Adrenal gland (tissue), 12 donors: ENCODE data around the gene IFI30. TPM values are rescaled to one million over a fixed set of nuclear protein-coding genes. Genes with fewer than 3 reads are reported as not detected.

Experiments used
- DNase-seq, 7 donors: peaks; one replicate each; pipeline ENCODE4 v3.0.0-alpha.2; 2019 to 2020
- H3K27ac ChIP-seq, 5 donors: fragments of 200-600 bp; sonication (generic) in 4 of 5; 1 replicate in 3 of 5; 2 replicates in 2 of 5; pipeline versions ENCODE4 v1.5.1 to v1.8.0; 2016 to 2020; ENCODE audit warnings: mild to moderate bottlenecking in 1 of 5
- H3K27me3 ChIP-seq: fragments of 200-600 bp; 2 replicates; pipeline ENCODE4 v1.8.0; 2021
- H3K36me3 ChIP-seq, 2 donors: fragments of 200-600 bp; replicated peaks in 1 of 2; 1 replicate in 1 of 2; 2 replicates in 1 of 2; pipeline versions ENCODE4 v1.5.1 to v1.8.0; 2018 to 2022
- H3K4me1 ChIP-seq, 2 donors: fragments of 200-600 bp; replicated peaks in 1 of 2; 1 replicate in 1 of 2; 2 replicates in 1 of 2; pipeline versions ENCODE4 v1.5.1 to v1.8.0; 2018 to 2021
- H3K4me3 ChIP-seq, 4 donors: fragments of 200-600 bp; sonication (generic) in 3 of 4; one replicate each; pipeline ENCODE4 v1.5.1; 2016 to 2018
- H3K9me3 ChIP-seq, 3 donors: fragments of 200-600 bp; sonication (generic) in 1 of 3; replicated peaks in 1 of 3; 1 replicate in 2 of 3; 2 replicates in 1 of 3; pipeline versions ENCODE4 v1.5.1 to v1.8.0; 2016 to 2021
- POLR2A ChIP-seq, 2 donors: fragments of 450-650 bp; IDR thresholded peaks; one replicate each; pipeline ENCODE4 v1.6.1; 2017; ENCODE audit warnings: antibody characterized with exemption in 2 of 2, mild to moderate bottlenecking in 2 of 2, moderate library complexity in 1 of 2
- WGBS, 4 donors: extraction: QIAGEN DNeasy Blood & Tissue Kit in 2 of 4; methylation state at CpG; one replicate each; pipeline versions ENCODE4 v1.1.5 to v1.1.7; 2013 to 2017; 5-methylcytosine and 5-hydroxymethylcytosine counted together
- intact Hi-C, 2 donors: fragments of 100-400 bp; cut with DNase I; formaldehyde crosslinking; loops; one replicate each; pipeline versions ENCODE4 v1.14.1 to v1.15.0; 2022 to 2023
- polyA plus RNA-seq, 3 donors: library from polyadenylated mRNA; stranded (reverse); fragments of 200-250 nt in 2 of 3; fragments of 350-450 nt in 1 of 3; fragmentation: Illumina TruSeq in 1 of 3; extraction: RNeasy Lipid Tissue Mini Kit (QIAGEN cat#74804) in 1 of 3; gene quantifications; one replicate each; pipeline ENCODE4 v1.2.3, GENCODE V29; 2013 to 2014
- total RNA-seq, 9 donors: library from RNA; depleted of rRNA in 4 of 9; stranded (reverse); fragments of >200 nt in 4 of 9; fragments of 120-200 nt in 1 of 9; fragmentation: NEBNext Ultra II Directional in 1 of 9; extraction: Animal tissue kit (Norgen Biotek cat#: 25700) in 1 of 9; gene quantifications; one replicate each; pipeline versions ENCODE4 v1.1.0 to v1.2.4, GENCODE V29; 2013 to 2023
- TF ChIP-seq, protein P1 (sequence below), 6 experiments: fragments of 450-650 bp in 4 of 6; fragments of 200-600 bp in 2 of 6; sonication (generic) in 1 of 6; IDR thresholded peaks; 1 replicate in 5 of 6; 2 replicates in 1 of 6; pipeline versions ENCODE4 v1.5.1 to v1.8.0; 2016 to 2021; ENCODE audit warnings: antibody characterized with exemption in 6 of 6, mild to moderate bottlenecking in 2 of 6, moderate library complexity in 1 of 6
- donor health status: healthy with polysubstance abuse.
- donor health status: Bipolar disorder and iron deficiency.
- donor health status: DM: yes; HTN: yes; CAD: no.
- donor health status: DM: no; HTN: no; CAD: no.
- donor health status: DM: no; HTN: no; CAD: no.
- donor health status: DM: yes; HTN: yes; CAD: no.

Gene IFI30
- total and polyA plus RNA-seq, 12 donors = 99.2 to 372 (median 164) TPM

DNA sequence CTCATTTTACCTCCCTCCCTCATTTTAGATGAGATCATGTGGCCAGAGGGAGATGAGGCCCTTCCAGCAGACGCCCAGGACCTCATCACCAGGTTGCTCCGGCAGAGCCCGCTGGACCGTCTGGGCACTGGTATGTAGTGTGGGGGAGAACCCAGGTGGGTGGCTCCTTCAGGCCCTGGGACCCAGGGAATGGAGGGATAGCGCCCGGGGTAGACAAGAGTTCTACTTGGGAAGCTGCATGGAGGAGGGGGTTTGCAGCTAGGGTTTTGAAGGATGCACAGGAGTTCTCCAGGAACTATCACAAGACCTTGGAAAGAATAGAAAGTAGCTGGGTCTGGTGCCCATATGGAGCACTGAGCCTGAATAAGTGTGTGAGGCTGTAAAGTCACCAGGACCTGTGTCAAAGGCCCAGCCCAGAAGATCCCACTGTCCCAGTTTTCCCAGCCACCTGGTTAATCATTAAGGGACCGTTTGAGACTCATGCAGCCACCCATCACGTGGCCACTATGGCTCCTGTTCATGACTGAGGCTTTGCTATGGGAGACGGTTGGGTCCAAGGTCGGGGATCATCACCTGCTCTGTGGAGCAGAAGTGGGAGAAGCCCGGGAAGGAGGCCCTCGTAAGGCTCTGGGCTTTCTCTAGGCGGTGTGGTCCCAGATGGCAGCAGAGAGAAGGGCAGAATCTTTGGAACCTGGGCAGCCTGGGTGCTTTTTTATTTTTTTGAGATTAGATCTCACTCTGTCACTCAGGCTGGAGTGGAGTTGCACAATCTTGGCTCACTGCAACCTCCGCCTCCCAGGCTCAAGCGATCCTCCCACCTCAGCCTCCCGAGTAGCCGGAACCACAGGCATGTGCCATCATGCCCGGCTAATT lies 37.7 kb upstream of the IFI30 start:
- Histone ChIP-seq H3K4me1 (no peaks in the 10 kb centered on the region), H3K36me3 (peaks cover 0 to 67% of the 10 kb centered on the region in 2 donors), H3K27me3 (no peaks in the 10 kb centered on the region), H3K27ac (no peak overlapping the region), H3K4me3 (no peak overlapping the region), H3K9me3 (no peaks in the 10 kb centered on the region)
- intact Hi-C loops = no loop called here
- DNase-seq = no peak
- WGBS, 4 donors = 93 to 96% (median 93%) methylated on average over 18 of the region's 18 CpGs
- no peak for TF ChIP-seq POLR2A (IDR thresholded peaks at IDR 0.05)
- TF ChIP-seq, protein P1, sequence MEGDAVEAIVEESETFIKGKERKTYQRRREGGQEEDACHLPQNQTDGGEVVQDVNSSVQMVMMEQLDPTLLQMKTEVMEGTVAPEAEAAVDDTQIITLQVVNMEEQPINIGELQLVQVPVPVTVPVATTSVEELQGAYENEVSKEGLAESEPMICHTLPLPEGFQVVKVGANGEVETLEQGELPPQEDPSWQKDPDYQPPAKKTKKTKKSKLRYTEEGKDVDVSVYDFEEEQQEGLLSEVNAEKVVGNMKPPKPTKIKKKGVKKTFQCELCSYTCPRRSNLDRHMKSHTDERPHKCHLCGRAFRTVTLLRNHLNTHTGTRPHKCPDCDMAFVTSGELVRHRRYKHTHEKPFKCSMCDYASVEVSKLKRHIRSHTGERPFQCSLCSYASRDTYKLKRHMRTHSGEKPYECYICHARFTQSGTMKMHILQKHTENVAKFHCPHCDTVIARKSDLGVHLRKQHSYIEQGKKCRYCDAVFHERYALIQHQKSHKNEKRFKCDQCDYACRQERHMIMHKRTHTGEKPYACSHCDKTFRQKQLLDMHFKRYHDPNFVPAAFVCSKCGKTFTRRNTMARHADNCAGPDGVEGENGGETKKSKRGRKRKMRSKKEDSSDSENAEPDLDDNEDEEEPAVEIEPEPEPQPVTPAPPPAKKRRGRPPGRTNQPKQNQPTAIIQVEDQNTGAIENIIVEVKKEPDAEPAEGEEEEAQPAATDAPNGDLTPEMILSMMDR (IDR thresholded peaks at IDR 0.05) = no peak

DNA sequence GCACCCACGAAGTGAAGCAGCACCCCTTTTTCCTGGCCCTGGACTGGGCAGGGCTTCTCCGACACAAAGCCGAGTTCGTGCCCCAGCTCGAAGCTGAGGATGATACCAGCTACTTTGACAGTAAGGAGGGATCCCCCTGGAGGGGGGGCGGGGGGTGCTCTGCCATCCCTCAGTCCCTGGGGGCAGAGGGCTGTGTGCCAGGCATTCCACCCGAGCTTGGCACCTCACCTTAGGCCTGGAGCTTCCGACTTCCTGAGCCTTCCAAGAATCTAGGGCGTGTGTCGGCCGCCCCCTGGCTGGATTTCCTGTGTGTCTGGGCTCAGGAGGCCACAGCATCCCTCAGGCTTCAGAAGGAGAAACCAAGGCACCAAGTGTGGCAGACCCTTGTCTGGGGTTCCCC lies 36.4 kb upstream of the IFI30 start:
- Histone ChIP-seq H3K4me3 (no peak overlapping the region), H3K27me3 (no peaks in the 10 kb centered on the region), H3K9me3 (no peaks in the 10 kb centered on the region), H3K4me1 (no peaks in the 10 kb centered on the region), H3K36me3 (peaks cover 0 to 65% of the 10 kb centered on the region in 2 donors), H3K27ac (no peak overlapping the region)
- peak in 1 of 7 donors; percentile 6 for DNase-seq
- intact Hi-C loops = no loop called here
- no peak for TF ChIP-seq POLR2A (IDR thresholded peaks at IDR 0.05)
- TF ChIP-seq, protein P1 (IDR thresholded peaks at IDR 0.05) = no peak
- WGBS, 4 donors = 74 to 87% (median 84%) methylated on average over 3 to 11 of the region's 11 CpGs

DNA sequence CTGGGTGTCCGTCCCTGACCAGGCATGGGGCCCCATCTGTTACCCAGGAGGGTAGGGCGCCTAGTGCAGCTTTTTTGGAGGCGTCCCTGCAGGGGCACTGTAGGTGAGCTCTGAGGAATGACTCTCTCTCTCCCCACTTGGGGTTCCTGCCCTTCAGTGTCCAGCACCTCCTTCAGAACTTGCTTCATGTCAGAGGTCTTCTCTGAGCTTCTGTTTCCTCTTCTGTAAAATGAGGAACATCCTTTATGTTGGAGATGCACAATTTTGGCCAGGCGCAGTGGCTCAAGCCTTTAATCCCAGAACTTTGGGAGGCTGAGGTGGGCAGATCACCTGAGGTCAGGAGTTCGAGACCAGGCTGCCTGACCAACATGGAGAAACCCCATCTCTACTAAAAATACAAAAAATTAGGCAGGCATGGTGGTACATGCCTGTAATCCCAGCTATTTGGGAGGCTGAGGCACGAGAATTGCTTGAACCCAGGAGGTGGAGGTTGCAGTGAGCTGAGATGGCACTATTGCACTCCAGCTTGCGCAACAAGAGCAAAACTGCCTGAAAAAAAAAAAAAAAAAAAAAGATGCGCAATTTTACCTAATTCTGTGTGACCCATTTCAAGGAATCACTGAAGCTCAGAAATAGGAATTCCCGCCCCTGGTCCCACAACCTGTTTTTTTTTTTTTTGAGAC lies 35.8 kb upstream of the IFI30 start:
- DNase-seq = no peak
- no peak overlapping the region for H3K27ac ChIP-seq
- H3K9me3 ChIP-seq = no peaks in the 10 kb centered on the region
- WGBS, 4 donors = 91 to 96% (median 92%) methylated on average over 6 to 9 of the region's 9 CpGs
- peaks cover 0 to 66% of the 10 kb centered on the region in 2 donors for H3K36me3 ChIP-seq
- H3K27me3 ChIP-seq = no peaks in the 10 kb centered on the region
- no peaks in the 10 kb centered on the region for H3K4me1 ChIP-seq
- H3K4me3 ChIP-seq = no peak overlapping the region
- intact Hi-C loops = no loop called here
- no peak for TF ChIP-seq POLR2A (IDR thresholded peaks at IDR 0.05)
- TF ChIP-seq, protein P1 (IDR thresholded peaks at IDR 0.05) = no peak

DNA sequence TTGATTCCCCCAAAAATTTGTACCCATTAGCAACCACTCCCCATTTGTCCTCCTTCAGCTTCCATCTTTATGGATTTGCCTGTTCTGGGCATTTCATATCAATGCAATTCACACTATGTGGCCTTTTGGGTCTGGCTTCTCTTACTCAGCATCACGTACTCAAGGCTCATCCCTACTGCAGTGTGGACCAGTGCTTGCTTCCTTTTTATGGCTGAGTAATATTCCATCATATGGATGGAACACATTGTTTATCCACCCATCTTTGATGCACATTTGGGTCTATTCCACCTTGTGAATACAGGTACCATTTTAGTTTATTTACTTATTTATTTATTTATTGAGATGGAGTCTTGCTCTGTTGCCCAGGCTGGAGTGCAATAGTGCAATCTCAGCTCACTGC lies 33.1 kb upstream of the IFI30 start:
- Histone ChIP-seq H3K36me3 (peaks cover 0 to 71% of the 10 kb centered on the region in 2 donors), H3K27me3 (no peaks in the 10 kb centered on the region), H3K4me1 (no peaks in the 10 kb centered on the region), H3K27ac (no peak overlapping the region), H3K9me3 (no peaks in the 10 kb centered on the region), H3K4me3 (no peak overlapping the region)
- no peak for DNase-seq
- intact Hi-C loops = no loop called here
- TF ChIP-seq, protein P1 (IDR thresholded peaks at IDR 0.05) = no peak
- WGBS, 4 donors = 98 to 100% (median 100%) methylated on average over 1 of the region's 1 CpG
